HG03469 (cell line): Measurements from ENCODE around the gene NLGN1.

ENCODE experiments used
- ATAC-seq: cut with Tn5 transposase; IDR thresholded peaks from one replicate; pipeline ENCODE4 v1.9.1; 2021; ENCODE audit warnings: mild to moderate bottlenecking, moderate library complexity, moderate number of reproducible peaks; ENCODE audit not compliant: unreplicated experiment

NLGN1 gene

DNA sequence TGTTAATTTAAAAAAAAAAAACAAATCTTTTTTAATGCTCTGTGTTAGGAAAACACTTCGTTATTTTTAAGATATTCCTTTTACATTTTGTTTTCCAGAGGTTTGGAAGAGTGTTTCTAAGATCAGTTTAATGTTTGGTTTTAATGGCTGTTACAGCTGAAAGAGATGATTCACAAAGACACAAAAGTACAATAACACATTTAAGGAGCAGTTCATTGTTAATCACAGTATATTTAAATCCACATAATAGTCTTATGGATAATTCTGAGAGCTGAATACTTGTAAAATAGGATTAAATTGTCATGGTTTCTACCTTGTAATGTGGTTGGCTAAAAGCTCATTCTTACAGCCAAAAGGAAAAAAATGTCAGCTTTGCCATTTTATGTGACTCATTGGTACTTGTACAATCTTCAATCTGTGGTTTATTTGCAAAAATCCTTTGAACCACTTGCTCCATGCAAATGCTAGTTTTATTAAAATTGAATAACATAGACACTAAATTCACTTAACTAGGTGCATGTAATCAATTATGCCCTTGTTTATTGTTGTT lies 426.4 kb downstream of the NLGN1 start:
- no peak for ATAC-seq

- no peak for ATAC-seq
Measured at GRCh38 chr3:173825730-173826129, 428.2 kb downstream of the NLGN1 start.

DNA sequence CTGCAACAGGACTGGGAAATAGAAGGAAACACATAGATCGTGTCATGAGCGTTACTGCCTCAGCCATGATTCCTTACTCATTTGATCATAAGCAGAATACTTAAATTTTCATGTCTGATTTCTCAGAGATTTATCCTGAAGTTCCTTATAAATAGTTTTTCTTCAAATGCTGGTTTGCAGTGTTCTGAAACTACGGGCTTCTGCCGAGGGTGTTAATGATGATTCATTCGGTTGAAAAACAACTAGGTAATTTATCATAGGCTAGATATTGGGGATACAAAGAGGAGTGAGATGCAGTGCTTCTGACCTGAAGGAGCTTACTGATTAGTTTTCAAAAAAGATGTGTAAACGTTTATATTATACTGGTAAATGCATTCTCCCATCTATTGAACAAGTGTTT lies 428.9 kb downstream of the NLGN1 start:
- ATAC-seq, result no peak

DNA sequence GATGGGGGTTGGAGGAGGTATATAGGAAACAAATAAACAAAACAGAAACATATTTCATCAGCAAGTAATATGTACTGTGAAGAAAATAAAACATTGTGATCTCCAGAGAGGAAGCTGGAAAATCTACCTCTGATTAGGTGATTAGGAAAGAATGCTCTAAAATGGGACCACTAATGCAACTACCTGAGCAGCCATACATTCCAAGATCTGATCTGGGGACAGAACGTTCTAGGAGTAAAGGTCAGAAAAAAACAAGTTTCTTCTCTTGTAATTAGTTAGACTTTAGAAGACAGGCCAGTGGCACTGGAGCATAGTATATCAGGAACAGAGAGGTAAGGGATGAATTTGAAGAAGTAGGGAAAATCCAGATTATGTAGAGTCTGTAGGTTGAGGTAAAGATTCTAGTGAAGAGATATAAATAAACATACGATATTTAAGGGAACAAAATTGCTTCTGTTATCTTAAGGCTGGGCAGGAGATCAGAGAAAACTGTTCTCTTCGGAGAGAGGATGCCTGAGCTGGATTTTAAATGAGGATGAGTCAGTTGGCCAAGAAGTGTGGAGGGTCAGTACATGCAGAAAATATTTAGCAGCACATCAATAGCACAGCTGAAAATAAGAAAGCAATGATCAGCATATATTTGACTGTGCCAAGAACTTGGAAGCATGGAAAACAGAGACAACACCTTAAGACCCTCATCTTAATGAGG lies 429.5 kb downstream of the NLGN1 start:
- no peak for ATAC-seq

DNA sequence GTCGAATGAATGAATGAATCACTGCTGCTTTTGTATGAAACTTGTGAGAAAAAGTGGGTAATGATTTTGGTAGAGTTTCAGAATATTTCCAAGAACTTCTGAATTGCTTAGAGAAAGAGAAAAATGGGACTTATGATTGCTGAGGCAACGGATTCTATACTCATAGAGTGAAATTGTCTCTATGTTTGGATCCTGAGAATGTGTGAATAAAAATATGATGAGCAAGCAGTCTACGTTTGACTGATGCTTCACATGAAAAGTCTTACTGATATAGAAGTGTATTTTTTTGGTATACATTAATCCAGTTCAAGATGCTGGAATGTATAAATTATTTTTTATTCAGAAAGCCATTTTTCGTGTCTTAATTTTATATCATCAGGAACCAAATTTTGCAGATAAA lies 441.1 kb downstream of the NLGN1 start:
- ATAC-seq, result no peak

DNA sequence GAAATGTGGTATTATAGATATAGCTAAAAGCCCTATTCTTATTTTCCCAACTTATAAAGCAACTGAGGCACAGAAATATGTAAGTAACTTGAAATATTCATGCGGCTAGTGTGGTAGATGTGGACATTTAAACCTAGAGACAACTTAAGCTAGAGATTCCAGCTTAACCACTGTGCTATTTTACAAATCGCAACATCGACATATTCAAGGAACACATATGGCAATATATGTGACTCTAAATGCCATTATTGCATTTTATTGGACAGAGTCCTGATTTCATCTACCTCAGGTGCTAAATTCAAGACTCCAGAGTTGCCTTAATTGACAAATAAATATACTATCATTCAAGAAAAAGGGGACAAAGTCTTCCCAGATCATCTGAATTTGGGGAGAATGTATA lies 442.3 kb downstream of the NLGN1 start:
- no peak for ATAC-seq

- ATAC-seq, result no peak
Measured at GRCh38 chr3:173841334-173841733, 443.8 kb downstream of the NLGN1 start.

- ATAC-seq, result no peak
Measured at GRCh38 chr3:173843060-173843459, 445.5 kb downstream of the NLGN1 start.

DNA sequence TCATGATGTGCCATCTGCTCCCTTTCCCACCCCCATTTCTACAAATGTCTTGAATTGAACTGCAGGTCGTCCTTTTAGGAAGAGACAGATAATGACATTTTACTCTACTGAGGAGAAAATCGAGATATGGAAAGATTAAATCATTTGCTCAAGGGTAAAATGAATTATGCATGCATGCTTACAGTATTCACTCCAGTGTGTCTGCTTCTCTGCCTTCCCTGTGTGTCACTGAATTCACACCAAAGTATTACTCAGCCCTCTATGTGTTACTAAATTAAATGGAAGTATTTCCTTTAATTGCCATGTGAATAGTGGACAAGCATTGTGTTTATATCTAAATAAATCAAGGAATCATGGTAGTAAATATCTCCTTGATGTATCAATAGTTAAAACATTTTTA lies 449.0 kb downstream of the NLGN1 start:
- ATAC-seq, result no peak

GRCh38 chr3:173849489-173849888 lies 451.9 kb downstream of the NLGN1 start:
- ATAC-seq, result no peak

GRCh38 chr3:173857154-173857553 lies 459.6 kb downstream of the NLGN1 start:
- ATAC-seq, result no peak

GRCh38 chr3:173862701-173863100 lies 465.2 kb downstream of the NLGN1 start:
- no peak for ATAC-seq

GRCh38 chr3:173863551-173863950 lies 466.0 kb downstream of the NLGN1 start:
- no peak for ATAC-seq

- ATAC-seq, result no peak
Measured at GRCh38 chr3:173865900-173866498, 468.5 kb downstream of the NLGN1 start.

DNA sequence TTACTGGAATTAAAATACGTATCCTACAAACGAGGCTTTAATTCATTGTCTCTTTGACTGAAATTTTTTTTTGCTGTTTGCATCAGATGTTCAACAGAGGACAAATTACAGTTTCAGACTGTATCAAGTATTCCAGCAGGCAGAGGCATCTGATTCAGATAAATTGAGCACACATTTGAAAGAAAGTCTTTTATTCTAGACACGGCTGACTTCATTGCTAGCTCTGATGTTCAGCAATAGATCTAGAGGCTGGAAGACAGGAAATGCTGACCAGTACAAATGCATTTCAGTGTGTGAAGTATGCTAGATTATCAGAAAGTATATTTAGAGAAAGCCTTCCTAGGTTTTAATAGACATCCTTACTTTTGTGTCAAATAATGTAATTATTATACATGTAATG lies 472.2 kb downstream of the NLGN1 start:
- ATAC-seq, result no peak

GRCh38 chr3:173870976-173871375 lies 473.4 kb downstream of the NLGN1 start:
- no peak for ATAC-seq

DNA sequence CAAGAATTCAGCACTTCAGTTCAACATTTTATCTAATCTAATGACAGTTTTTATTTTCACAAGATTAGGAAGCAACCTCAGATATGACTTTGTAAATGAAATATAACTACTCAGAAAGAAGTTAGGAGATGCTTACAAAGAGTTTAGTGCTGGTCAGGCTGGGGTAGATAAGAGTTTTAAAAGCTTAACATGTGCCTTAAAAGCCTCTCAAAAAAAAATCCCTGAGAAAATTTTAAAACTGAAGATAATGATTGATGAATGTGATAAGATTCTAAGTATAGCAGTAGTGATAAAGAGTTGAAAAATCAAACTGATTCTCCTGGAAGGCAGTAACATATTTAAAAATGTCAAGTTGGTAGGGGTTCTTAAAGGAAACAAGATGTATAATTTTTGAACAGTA lies 478.2 kb downstream of the NLGN1 start:
- ATAC-seq, result no peak

- no peak for ATAC-seq
Measured at GRCh38 chr3:173876476-173876875, 478.9 kb downstream of the NLGN1 start.

DNA sequence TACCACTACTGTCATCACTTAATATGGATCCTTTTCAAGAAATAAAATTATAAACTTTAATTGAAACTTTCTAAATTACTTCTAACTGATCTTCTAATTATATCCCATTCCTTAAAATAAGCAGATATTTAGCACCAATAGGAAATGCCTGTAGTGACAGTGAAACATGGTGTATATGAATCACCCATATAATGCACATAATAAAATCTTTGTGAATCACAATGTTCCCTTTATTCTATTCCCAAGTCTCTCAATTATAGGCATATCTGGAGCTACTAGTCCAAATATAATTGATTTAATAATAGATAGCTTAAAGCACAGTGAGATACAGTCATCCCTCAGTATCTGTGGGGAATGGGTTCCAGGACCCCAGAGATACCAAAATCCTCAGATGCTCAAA lies 490.3 kb downstream of the NLGN1 start:
- ATAC-seq, result no peak

DNA sequence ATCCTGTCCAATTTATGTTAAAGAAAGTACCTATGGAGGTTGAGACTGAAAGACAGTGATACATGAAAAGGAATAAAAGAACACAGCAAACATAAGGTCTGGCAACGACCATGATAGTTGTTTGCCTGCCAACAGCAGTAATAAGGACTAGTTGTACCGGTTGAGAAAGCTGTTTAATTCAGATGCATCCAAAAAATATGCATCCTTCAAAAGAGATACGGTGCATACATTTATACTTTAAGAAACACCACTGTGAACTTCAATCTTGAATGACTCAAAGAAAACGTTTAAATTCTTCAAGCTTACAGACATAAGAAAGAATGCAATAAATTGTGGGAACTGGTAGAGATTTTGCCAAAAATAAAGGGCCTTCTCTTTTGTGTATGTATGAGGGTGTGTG lies 492.1 kb downstream of the NLGN1 start:
- no peak for ATAC-seq

DNA sequence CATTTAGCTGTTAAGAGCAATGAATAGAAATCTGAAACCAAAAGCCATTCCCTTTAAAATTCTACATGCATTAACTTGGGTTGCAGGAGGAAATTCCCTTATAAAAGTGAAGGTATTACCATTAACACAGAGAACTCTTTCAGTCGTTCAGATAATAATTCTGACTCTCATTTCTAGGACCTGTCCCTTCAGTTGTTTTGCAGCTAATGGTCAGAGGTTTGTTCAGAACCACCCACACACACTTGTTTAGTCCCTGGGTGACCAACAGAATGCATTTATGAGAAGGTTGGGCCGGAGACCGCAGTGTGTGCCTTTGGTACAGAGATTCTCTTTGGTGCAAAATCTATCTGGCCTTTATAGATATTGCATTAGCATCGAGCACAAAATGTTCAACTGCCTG lies 492.5 kb downstream of the NLGN1 start:
- no peak for ATAC-seq

DNA sequence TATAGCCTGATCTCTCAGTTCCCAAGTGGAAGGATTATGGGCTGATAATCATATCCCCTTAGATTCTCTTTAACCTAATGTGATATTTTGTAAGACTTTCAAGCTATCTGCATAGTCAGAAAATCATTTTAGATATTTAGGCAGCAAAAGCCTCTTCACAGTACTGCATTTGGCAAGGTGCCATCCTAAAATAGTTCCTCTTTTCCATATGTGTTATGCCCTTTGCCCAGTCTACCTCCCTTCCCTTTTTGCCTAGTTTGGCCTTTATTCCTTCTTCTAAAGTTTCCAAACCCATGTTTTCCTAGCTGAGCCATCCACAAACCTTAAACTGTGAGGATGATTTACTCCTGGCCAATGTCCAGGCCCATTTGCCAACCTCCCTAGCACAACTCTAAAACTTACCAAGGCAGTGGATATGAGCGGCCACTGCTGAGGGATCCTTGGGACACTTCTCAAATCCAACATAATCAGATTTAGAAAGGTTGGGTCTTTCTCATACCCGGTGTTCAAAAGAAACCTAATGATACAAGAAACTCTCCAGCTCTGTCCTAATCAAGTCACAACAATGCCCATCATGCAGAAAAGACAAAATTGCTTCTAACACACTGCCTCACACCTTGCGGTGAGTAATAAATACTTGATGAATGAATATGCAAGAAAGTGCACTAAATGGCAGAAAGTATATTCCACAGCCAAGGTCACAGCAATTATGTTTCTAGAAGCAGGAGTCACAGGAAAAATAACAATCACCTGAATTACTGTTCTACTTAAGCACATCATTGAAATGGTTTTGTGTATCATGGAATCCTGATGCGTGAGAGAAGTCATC lies 493.9 kb downstream of the NLGN1 start:
- no peak for ATAC-seq
